NCI-H1417 treated with DMSO at 0.1 percent for 48 hours (cell line): ENCODE data around the gene FOSL1.
A peak's percentile ranks its signal among the peaks of the same experiment; 100 is the strongest.

ENCODE experiments used
- DNase-seq: peaks from one replicate; lab custom pipeline; 2025; lab: John Stamatoyannopoulos, UW

FOSL1 gene

GRCh38 chr11:65919573-65920371 is 19.6 kb upstream of the FOSL1 start:
- no peak for DNase-seq

DNA sequence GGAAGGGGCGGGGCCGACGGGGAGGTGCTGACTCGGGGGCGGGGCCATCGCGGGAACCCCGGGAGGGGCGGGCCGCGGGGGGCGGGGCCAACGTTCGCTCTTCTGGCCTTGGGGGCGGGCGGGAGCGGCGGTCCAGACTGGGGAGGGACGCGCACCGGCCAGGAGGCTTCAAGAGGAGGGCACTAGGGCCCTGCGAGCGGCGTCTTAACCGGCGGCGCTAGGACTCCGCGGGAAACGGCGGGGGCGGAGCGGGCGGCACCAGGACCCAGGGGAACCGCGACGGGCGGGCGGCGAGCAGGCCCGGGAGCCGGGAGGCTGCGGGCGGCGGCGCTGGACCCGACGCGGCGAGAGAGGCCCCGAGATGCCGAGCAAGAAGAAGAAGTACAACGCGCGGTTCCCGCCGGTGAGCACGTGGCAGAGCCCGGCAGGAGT is 19.0 kb upstream of the FOSL1 start, which contains the start of gene DRAP1:
TSS of gene DRAP1 (plus strand) at position 286 of the 432 bp plus-strand sequence. CDS start at position 362, 76 bp downstream.
- DNase-seq: peak; percentile 94

DNA sequence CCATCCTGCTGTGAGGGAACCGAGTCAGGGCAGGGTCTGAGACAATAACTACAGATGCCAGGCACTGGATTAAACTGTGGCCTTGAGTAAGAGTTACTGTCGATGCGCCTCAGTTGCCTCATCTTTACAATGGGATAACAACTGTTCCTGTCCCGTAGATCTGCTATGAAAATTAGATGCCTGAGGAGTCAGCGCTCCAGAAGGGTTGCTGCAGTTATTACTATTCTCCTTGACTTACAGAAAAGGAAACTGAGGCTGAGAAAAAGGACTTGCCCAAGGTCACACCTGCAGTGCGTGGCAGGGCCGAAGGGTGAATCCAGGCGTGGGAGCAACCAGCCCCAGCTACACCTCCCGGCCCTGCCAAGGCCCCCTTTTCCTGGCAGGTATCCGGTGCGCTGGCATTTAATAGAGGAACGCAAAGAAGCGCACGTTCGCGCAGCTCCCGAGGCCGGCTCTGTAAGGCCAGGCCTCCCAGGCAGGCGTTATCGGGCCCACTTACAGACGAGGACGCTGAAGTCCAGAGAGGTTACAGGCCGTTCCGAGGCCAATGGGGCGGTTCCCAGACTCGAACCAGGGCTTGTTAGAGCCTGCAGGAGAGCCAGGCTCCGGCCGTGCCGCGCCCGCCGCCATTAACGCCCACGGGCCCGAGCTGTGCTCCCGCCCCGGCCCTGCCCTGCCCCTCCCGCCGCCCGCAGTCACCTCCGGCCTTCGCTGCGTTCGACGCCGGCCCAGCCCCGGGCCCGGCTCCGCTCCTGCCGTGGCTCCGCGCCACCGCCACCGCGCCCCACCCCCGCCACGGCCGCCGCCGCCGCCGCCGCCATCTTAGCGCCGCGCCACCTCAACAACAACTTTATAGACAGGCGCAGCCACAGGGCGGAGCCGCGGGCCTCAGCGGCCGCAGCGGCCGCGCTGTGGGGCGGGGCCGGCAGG is 18.3 kb upstream of the FOSL1 start, which contains the start of gene C11orf68:
TSS of gene C11orf68 (minus strand) at position 852 of the 930 bp plus-strand sequence. CDS start at position 821, 31 bp downstream.
- DNase-seq: no peak

GRCh38 chr11:65917434-65918210 is 17.4 kb upstream of the FOSL1 start:
- DNase-seq: no peak

DNA sequence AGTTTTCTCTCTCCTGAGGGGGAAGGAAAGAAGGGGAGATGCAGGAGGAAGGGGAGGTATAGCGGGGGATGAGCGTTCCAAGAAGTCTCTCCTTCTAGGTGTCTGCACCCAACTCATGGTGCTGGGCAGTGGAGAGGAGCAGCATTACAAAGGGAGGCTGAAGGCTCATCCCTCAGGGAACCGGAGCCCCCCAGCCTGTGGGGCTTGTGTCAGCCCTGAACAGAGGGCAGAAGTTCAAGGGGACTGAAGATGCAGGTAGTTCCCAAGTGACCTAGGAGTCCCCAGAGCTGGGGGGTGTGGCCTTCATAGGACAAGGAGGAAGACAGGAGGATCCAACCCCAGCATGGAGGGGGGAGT is 16.9 kb upstream of the FOSL1 start:
- DNase-seq: no peak

DNA sequence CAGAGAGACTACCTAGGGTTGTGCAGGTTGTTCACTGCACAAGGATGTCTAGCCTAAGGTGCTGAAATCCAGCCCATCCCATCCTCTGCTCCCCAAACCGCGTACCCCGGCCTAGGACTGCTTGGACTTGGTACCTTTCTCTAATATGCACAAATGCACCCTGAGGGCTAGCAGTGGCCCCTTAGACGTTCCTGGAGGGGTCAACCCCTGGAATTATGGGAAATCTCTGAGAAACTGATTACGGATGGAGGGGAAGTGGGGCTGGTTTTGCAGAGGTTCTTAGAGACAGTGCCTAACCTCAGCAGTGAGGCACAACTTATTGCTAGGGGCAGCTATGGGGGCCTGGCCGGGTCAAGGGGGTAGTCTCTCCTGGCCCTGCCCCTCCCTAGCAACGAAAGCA is 16.2 kb upstream of the FOSL1 start:
- no peak for DNase-seq

- no peak for DNase-seq
Observed at GRCh38 chr11:65915821-65916251, 15.6 kb upstream of the FOSL1 start.

DNA sequence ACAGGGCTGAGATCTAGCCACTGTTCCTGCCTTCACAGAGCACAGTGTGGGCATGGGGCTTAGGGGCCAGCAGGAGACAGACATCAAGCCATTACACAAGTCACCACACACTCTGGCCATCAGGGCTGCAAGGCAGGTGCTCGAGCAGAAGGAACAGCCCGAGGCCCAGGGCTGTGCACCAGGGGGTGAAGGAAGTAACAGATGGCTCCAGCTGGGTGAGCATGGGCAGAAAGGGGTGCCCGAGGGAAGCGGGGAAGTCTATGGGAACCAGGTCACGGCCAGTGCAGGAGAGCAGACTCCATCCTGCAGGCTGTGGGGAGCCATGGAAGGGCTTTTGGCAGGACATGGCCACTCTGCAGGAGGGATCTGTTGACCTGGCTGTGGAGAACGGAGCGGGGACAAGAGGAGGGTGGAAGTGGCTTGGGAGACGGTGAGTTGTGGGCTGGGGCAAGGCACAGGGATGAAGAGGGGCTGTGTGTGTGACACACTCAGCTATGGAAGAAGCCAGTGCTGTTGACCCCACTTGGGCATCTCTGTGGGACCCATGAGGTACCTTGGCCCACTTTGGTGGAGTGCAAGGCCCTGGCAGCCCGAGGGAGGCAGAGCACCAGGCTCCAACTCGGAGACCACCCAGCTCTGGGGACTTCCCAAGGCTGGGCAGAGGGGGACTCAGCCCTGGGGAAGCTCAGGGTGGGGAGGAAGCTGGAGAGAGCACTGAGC is 15.1 kb upstream of the FOSL1 start:
- no peak for DNase-seq

- DNase-seq: no peak
Observed at GRCh38 chr11:65912845-65913244, 12.7 kb upstream of the FOSL1 start.

- peak; percentile 15 for DNase-seq
Observed at GRCh38 chr11:65911682-65912568, 11.7 kb upstream of the FOSL1 start.

DNA sequence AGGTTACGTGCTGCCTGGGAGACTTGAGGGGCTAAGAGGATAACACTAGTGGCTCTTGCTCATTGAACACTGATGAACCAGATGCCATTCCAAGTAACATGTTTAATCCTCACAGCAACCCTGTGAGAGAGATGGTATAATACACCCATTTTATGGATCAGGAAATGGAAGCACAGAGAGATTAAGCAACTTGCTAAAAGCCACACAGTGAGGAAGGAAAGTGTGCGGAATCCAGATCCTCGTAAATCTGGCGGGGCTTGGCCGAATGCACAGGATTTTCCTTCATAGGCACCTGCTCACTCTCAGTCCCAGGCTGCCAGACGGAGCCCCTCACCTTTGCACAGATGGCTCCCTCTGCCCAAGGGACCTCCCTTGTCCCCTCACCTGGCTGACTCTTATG is 7.7 kb upstream of the FOSL1 start:
- DNase-seq: no peak

- no peak for DNase-seq
Observed at GRCh38 chr11:65906602-65907001, 6.4 kb upstream of the FOSL1 start.

- DNase-seq: no peak
Observed at GRCh38 chr11:65903715-65904114, 3.5 kb upstream of the FOSL1 start.

DNA sequence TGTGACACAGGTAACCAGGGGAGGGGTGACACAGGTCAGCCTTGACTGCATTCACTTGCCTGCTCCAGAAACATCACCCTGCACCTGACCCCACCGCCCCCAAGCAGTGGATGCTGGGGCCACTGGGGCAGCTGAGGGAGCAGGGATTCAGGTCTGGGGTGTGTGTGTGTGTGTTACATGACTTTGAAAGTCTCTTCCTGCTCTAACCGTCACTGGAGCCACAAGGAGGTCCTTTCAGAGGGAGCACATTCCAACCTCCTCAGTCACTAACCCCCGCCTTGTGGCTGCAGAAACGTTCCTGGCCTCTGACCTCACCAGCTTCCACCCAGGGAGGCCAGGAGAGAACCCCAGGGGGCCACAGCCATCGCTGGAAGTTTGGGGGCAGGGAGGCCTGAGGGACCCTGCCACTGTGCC is 2.9 kb upstream of the FOSL1 start:
- DNase-seq: no peak

GRCh38 chr11:65900899-65901180 is 652 bp upstream of the FOSL1 start:
- no peak for DNase-seq

DNA sequence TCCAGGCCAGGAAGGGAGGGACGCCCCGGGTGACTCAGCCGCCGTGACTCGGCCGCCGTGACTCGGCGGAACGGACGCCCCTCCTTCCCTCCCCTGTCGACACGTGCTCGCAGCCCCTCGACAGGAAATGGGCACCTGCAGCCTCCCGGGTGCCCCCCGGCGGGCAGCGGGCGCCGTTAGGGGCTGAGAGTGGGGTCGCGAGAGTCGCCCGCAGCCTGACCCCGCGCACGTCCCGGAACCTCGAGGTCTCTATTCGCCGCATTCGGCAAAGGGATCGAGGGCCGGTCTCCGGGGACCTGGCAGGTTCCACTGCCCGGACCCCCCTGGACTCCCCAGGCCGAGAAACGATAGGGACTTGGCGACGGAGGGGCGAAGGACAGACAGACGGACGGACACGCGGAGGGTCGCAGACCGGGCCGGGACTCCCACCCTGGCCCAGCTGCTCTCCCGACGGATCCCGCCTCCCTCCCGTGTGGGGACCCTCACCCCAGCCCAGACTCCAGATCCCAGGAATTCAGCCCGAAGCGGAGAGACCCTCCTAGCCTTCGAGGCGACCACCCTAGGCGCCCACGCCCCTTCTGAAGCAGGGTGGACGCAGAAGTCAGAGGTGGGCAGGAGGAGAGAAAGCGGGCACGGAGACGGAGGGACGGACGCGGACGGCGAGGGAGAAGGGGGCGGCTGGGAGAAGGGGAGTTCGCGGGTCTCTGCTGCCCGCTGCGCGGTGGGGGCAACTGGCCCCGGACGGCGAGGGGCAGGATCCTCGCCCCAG is 648 bp downstream of the FOSL1 start:
- DNase-seq: no peak

DNA sequence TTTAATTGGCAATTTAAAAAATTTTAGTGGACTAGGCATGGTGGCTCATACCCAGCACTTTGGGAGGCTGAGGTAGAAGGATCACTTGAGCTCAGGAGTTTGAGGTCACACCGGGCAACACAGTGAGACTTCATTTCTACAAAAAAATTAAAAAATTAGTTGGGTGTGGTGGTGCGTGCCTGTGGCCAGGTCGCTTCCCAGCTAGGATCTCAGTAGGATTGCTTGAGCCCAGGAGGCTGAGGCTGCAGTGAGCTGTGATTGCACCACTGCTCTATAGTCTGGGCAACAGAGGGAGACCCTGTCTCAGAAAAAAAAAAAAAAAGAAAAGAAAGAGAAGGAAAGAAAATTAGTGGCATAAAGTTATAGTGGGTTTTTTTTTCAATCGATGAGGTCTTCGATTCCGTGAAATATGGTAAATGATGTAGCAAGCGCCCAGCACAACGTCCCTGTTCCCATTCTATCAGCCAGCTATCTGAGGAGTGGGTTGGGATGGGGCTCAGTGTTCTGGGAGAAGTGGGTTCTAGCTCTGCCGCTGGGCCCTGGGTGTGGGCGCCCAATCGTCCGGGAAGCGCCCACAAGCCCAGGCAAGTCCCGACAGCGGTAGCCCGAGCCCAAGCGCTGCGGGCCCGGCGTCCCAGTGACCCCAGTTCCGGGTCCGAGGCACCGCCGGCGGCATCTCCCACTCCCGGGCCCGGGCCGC is 1.4 kb downstream of the FOSL1 start:
- DNase-seq: no peak

DNA sequence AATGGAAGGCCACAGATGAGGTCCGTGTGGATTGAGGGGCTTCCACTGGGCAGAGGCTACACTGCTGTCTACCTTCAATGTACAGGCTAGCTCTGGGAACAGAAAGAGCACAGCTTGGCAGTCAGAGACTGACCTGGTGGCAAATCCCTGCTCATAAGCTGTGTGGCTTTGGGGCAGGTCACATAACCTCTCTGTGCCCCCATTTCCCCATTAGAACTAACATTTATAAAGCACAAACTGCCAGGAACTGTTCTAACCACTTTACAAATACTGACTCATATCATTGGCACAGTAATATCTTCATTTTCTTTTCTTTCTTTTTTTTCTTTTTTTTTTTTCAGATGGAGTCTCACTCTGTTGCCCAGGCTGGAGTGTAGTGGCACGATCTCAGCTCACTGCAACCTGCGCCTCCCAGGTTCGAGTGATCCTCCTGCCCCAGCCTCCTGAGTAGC is 3.1 kb downstream of the FOSL1 start:
- no peak for DNase-seq
